ENCODE results near the gene ABCA2. TPM values are rescaled to one million over a fixed set of nuclear protein-coding genes. Genes with fewer than 3 reads are reported as not detected.

ABCA2 gene
- total and polyA plus RNA-seq, 2 donors = 11.1 to 30.8 TPM

- H3K36me3 ChIP-seq (ENCODE audit: insufficient read depth) = no peaks in the 10 kb centered on the region
- no peak for DNase-seq (ENCODE audit: extremely low spot score)
- no peak overlapping the region for H3K4me3 ChIP-seq (ENCODE audit: low read depth, low read length)
- no peaks in the 10 kb centered on the region for H3K4me1 ChIP-seq (ENCODE audit: insufficient read depth)
- no peak overlapping the region for H3K27ac ChIP-seq (ENCODE audit: low read depth)
- WGBS = 67% methylated on average over 17 of the region's 17 CpGs
Observed at GRCh38 chr9:137056739-137057415, 28.8 kb upstream of the ABCA2 start.

- DNase-seq (ENCODE audit: extremely low spot score) = peak; percentile 89
- Histone ChIP-seq H3K36me3 (ENCODE audit: insufficient read depth) (no peaks in the 10 kb centered on the region), H3K4me1 (ENCODE audit: insufficient read depth) (no peaks in the 10 kb centered on the region), H3K27ac (ENCODE audit: low read depth) (no peak overlapping the region), H3K4me3 (ENCODE audit: low read depth, low read length) (no peak overlapping the region)
- 22% methylated on average over 28 of the region's 28 CpGs for WGBS
Observed at GRCh38 chr9:137055385-137056364, 27.6 kb upstream of the ABCA2 start.

DNA sequence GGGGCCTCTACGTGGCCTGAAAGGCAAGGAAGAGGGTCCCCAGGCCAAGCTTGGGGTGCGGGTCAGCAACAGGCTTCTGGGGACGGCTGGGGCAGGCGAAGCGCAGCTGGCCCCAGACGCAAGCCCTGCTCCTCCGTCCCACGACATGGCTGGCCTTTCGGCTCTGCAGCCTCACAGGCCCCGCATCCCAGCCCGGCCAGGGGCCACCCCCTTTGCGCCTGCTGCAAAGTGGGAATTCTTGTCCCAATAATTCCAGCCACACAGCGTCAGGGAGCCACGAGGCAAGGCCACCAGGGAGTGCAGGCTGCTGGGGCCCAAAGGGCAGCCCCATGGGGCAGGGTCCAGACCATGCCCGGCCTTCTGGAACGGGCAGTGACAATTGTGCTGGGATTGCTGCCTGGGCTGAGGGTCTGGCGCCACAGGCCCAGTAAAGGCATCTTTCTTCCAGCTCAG is 26.9 kb upstream of the ABCA2 start:
- Histone ChIP-seq H3K27ac (ENCODE audit: low read depth) (no peak overlapping the region), H3K4me1 (ENCODE audit: insufficient read depth) (no peaks in the 10 kb centered on the region)

DNA sequence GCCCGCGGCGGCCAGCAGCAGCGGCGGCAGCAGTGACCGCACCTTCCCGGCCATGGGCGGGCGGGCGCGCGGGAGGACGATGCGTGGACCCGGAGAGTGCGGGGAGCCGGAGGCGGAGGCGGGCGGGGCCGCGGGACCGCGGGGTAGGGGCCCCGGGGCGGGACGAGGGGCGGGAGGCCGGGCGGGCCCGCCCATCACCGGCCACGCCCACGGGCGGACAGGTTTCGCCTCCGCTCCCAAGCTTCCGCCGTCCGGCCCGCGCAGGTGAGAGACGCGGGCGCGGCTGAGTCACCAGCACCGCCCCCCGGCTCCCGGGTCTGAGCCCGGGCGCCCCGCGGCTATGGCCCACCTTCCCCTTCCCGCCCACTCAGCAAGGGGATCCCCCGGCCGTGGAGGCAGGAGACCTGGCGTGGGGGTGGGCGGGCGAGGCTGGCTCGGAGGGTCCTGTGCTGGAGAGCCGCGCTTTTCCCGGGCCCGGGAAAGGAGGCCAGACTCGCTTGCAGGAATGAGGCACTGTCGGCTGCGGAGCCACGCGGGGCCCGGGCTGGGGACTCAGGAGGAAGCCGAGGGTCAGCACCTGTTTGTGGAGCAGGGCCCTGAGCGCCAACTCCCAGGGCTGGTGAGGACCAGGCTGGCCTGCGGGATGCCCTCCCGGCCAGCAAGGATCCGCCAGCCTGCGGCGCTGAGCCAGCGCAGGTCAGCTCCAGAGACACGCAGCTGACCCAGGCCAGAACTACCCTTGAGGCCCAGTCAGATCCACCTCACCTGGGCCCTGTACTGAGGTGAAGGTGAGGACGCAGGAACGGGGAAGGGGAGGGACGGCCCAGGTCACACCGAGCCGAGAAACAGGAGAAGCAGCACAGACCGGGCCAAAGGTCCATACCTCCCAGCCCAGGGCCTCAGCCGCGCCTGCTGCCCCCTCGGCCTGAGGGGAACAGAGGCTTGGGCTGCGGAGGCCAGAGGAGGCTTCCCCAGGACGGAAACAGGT is 26.2 kb upstream of the ABCA2 start, which contains the start of gene ENTPD2:
TSS of gene ENTPD2 (minus strand) at position 118 of the 988 bp plus-strand sequence. CDS start at position 54, 64 bp downstream.
- Histone ChIP-seq H3K27ac (ENCODE audit: low read depth) (no peak within 1 kb of the TSS), H3K4me3 (ENCODE audit: low read depth, low read length) (peak within 1 kb of the TSS; percentile 38), H3K36me3 (ENCODE audit: insufficient read depth) (no peaks in the 10 kb centered on the region), H3K4me1 (ENCODE audit: insufficient read depth) (no peaks in the 10 kb centered on the region)
- 24% methylated on average over 90 of the region's 90 CpGs for WGBS
- no peak for DNase-seq (ENCODE audit: extremely low spot score)

More for the DNA sequence above, 26.9 kb upstream of the ABCA2 start:
- H3K36me3 ChIP-seq (ENCODE audit: insufficient read depth) = no peaks in the 10 kb centered on the region
- H3K4me3 ChIP-seq (ENCODE audit: low read depth, low read length) = no peak overlapping the region
- 63% methylated on average over 17 of the region's 17 CpGs for WGBS
- DNase-seq (ENCODE audit: extremely low spot score) = no peak

DNA sequence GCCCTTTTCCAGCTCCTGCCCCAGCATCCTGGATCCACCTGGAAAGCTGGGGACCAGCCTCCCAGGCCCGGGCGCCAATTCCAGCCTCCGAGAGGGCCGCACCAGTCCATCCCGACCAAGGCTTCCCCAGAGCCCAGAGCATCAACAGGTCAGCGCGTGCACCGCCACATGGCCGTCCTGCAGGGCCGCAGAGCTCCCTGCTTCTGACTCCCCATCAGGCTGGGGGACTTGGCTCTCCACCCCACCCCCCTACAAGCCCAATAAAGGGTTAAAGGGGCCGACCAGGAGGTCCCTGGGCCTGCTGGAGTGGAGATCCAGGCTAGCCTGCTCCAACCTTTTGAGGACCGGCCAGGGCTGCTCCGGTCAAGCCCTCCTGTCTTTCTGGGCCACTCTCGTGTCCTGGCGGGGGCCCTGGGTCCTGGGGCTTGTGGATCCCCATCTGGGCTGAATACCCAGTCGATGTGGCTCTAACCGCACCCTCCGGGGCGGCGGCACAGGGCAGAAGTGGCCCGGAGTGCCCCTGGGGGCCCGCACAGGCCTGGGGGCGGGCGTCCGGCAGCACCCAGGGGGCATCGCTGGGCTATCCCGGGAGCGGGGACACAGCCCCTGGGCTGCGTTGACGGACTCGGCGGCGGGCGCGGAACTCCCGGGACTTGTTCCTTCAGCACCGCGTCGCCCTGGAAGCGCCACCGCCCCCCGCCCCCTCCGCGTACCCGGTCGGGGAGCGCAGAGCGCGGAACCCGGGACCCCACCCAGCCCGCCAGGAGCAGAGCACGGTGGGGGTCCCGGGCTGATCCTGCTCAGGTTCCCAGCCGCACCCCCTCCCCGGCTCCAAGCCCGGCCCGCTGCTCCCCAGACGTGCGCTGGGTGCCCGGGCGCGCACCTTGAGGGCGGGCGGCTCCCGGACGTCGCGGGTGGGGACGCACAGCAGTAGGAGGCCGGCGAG is 25.2 kb upstream of the ABCA2 start:
- Histone ChIP-seq H3K4me1 (ENCODE audit: insufficient read depth) (no peaks in the 10 kb centered on the region), H3K36me3 (ENCODE audit: insufficient read depth) (no peaks in the 10 kb centered on the region), H3K4me3 (ENCODE audit: low read depth, low read length) (peak overlapping the region; percentile 38), H3K27ac (ENCODE audit: low read depth) (no peak overlapping the region)
- DNase-seq (ENCODE audit: extremely low spot score) = no peak
- WGBS = 18% methylated on average over 71 of the region's 71 CpGs

GRCh38 chr9:137052293-137052692 is 24.3 kb upstream of the ABCA2 start:
- Histone ChIP-seq H3K4me1 (ENCODE audit: insufficient read depth) (no peaks in the 10 kb centered on the region), H3K36me3 (ENCODE audit: insufficient read depth) (no peaks in the 10 kb centered on the region), H3K4me3 (ENCODE audit: low read depth, low read length) (no peak overlapping the region), H3K27ac (ENCODE audit: low read depth) (no peak overlapping the region)
- WGBS = 85% methylated on average over 8 of the region's 8 CpGs
- DNase-seq (ENCODE audit: extremely low spot score) = no peak

GRCh38 chr9:137051145-137051724 is 23.2 kb upstream of the ABCA2 start:
- Histone ChIP-seq H3K36me3 (ENCODE audit: insufficient read depth) (no peaks in the 10 kb centered on the region), H3K27ac (ENCODE audit: low read depth) (no peak overlapping the region), H3K4me1 (ENCODE audit: insufficient read depth) (no peaks in the 10 kb centered on the region), H3K4me3 (ENCODE audit: low read depth, low read length) (no peak overlapping the region)
- DNase-seq (ENCODE audit: extremely low spot score) = no peak
- 92% methylated on average over 17 of the region's 17 CpGs for WGBS

GRCh38 chr9:137050570-137050969 is 22.5 kb upstream of the ABCA2 start:
- no peaks in the 10 kb centered on the region for H3K36me3 ChIP-seq (ENCODE audit: insufficient read depth)
- 94% methylated on average over 5 of the region's 5 CpGs for WGBS
- H3K4me1 ChIP-seq (ENCODE audit: insufficient read depth) = no peaks in the 10 kb centered on the region
- DNase-seq (ENCODE audit: extremely low spot score) = no peak
- H3K27ac ChIP-seq (ENCODE audit: low read depth) = no peak overlapping the region
- no peak overlapping the region for H3K4me3 ChIP-seq (ENCODE audit: low read depth, low read length)

DNA sequence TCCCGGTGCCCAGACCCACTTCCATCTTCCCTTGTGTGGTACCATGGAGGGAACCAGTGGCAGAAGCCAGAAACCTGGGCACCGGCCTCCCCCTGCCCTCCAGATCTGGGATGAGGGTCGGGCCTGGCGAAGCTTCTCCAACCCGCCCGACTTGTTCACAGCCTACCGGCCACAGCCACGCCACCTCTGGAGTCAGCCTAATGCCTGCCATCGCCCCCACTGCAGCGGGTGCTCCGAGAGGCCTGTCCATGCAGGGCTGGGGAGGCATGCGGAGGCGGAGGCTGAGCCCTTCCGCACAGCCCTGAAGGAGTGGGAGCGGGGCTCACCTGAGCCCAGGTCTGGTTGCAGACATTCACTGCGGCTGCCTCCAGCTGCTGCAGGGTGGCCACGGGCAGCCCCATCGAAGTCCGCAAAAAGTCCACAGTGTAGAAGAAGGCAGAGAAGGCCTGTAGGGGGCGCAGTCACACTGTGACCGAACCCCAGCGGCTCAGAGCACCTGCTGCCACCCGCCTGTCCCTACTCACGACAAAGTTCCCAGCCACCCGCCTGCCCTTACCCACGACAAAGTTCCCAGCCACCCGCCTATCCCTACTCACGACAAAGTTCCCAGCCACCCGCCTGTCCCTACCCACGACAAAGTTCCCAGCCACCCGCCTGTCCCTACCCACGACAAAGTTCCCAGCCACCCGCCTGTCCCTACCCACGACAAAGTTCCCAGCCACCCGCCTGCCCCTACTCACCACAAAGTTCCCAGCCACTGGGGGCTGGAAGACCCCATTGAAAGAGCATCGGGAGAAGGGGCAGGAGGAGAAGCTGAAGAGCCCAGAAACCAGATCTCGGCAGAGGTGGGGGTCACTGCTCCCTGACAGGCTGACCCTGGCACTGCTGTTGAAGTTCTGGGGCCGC is 21.8 kb upstream of the ABCA2 start:
- Histone ChIP-seq H3K36me3 (ENCODE audit: insufficient read depth) (no peaks in the 10 kb centered on the region), H3K27ac (ENCODE audit: low read depth) (no peak overlapping the region), H3K4me3 (ENCODE audit: low read depth, low read length) (no peak overlapping the region), H3K4me1 (ENCODE audit: insufficient read depth) (no peaks in the 10 kb centered on the region)
- no peak for DNase-seq (ENCODE audit: extremely low spot score)
- WGBS = 53% methylated on average over 38 of the region's 38 CpGs

DNA sequence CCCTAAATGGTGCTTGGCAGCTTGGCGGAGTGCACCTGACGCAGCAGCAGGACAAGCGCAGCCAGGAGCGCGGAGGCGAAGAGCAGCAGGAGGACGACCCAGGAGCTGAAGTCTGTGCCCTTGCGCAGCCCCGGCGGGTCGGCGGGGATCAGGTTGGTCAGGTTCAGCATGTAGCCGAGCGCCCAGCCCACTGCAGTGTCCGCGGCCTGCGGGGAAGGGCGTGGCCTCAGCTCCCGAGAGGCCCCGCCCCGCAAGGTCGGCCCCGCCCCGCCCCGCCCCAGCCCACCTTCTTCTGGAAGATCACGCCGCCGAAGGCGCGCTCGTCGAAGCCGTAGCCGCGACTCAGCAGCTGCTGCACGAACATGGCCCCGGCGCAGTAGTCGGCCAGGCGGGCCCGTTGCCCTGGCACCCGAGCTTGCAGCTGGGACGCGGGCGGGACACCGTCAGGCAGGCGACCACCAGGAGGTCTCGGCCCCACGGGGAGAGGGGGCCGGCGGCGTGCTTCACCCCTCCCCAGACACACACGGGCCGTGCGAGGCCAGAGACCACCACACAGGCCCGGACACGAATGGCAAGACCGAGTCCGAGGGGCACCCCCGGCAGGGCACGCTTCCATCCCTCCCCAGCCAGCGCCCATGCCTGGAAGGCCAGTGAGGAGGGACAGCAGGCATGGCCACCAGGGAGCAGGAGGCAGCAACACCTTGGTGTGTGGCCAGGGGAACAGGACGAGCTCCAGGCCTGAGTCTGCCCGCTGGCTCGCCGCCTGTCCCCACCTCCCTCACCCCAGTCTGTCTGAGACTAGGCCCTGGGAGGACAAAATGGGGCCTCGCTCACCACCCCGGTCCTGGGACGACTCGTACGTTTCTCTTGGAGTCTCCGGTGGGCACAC is 20.9 kb upstream of the ABCA2 start:
- Histone ChIP-seq H3K4me3 (ENCODE audit: low read depth, low read length) (no peak overlapping the region), H3K36me3 (ENCODE audit: insufficient read depth) (no peaks in the 10 kb centered on the region), H3K4me1 (ENCODE audit: insufficient read depth) (no peaks in the 10 kb centered on the region), H3K27ac (ENCODE audit: low read depth) (no peak overlapping the region)
- WGBS = 43% methylated on average over 72 of the region's 72 CpGs
- DNase-seq (ENCODE audit: extremely low spot score) = no peak

Data from urinary bladder (tissue), 4 donors.